ENCODE results near the gene ZHX3. TPM values are rescaled to one million over a fixed set of nuclear protein-coding genes. Genes with fewer than 3 reads are reported as not detected.

Gene ZHX3
- total and polyA plus RNA-seq, 2 of the 13 experiments (the other 11 are each of a cell fraction or from before 2014, with no cell fraction given) = 8.4 to 11.7 TPM

DNA sequence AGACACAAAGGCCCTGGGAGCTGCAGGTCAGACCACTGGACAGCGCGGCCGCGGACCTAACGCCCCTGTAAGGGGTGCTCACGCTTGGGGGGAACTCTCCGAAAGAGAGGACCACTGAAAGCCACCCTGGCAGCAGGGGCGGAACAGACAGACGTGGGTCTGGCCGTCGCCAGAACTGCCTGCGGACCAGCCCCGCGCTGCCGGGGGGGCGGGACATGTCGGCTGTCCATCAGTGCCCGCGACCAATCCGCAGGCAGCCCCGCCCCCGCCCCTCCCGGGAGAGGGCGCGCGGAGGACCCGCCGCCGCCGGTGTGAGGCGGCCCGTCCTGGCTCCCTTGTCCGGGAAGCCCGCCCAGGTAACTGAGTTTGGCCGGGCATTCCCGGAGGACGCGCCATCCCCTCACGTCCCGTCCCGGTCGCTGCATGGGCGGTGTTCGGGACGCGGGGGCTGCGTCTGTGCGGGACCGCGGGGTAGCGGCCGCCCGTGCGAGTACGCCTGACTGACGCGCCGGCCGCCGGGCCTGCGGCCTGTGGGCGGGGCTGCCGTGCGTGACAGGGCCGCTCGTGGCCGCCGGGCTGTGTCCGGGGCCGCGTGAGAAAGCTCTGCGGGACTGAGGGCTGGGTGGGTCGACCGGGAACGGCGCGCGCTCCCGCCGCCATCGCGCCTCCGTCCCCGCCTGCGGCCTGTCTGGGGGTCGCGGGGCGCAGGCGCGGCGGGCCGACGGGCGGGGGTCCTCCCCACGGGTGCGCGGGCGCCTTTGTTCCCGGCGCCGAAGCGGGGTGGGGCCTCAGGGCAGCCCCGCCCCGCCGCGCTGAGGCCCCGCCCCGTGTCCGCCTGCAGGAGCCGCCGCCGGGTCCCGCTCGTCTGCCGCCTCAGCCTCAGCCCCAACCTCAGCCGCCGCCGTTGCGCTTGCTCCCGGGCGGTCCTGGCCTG, 180.6 kb downstream of the ZHX3 start, which contains the start of gene PLCG1 (continued):
- TF ChIP-seq, protein P1, sequence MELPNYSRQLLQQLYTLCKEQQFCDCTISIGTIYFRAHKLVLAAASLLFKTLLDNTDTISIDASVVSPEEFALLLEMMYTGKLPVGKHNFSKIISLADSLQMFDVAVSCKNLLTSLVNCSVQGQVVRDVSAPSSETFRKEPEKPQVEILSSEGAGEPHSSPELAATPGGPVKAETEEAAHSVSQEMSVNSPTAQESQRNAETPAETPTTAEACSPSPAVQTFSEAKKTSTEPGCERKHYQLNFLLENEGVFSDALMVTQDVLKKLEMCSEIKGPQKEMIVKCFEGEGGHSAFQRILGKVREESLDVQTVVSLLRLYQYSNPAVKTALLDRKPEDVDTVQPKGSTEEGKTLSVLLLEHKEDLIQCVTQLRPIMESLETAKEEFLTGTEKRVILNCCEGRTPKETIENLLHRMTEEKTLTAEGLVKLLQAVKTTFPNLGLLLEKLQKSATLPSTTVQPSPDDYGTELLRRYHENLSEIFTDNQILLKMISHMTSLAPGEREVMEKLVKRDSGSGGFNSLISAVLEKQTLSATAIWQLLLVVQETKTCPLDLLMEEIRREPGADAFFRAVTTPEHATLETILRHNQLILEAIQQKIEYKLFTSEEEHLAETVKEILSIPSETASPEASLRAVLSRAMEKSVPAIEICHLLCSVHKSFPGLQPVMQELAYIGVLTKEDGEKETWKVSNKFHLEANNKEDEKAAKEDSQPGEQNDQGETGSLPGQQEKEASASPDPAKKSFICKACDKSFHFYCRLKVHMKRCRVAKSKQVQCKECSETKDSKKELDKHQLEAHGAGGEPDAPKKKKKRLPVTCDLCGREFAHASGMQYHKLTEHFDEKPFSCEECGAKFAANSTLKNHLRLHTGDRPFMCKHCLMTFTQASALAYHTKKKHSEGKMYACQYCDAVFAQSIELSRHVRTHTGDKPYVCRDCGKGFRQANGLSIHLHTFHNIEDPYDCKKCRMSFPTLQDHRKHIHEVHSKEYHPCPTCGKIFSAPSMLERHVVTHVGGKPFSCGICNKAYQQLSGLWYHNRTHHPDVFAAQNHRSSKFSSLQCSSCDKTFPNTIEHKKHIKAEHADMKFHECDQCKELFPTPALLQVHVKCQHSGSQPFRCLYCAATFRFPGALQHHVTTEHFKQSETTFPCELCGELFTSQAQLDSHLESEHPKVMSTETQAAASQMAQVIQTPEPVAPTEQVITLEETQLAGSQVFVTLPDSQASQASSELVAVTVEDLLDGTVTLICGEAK (IDR thresholded peaks at IDR 0.05) = no peak
- TF ChIP-seq, protein P1 (CRISPR knock-in tag; IDR thresholded peaks at IDR 0.05) = 0 out of 2 replicates have a peak, but pooled peaks have one; percentile 37
- peak; percentile 86 for TF ChIP-seq ZNF510 (CRISPR knock-in tag; IDR thresholded peaks at IDR 0.05; ENCODE audit: low read depth)
- TF ChIP-seq CC2D1A (CRISPR knock-in tag; IDR thresholded peaks at IDR 0.05) = no peak
- no peak for TF ChIP-seq ZNF10 (CRISPR knock-in tag; IDR thresholded peaks at IDR 0.05; ENCODE audit: borderline replicate concordance, low read depth)
- TF ChIP-seq, protein P2, sequence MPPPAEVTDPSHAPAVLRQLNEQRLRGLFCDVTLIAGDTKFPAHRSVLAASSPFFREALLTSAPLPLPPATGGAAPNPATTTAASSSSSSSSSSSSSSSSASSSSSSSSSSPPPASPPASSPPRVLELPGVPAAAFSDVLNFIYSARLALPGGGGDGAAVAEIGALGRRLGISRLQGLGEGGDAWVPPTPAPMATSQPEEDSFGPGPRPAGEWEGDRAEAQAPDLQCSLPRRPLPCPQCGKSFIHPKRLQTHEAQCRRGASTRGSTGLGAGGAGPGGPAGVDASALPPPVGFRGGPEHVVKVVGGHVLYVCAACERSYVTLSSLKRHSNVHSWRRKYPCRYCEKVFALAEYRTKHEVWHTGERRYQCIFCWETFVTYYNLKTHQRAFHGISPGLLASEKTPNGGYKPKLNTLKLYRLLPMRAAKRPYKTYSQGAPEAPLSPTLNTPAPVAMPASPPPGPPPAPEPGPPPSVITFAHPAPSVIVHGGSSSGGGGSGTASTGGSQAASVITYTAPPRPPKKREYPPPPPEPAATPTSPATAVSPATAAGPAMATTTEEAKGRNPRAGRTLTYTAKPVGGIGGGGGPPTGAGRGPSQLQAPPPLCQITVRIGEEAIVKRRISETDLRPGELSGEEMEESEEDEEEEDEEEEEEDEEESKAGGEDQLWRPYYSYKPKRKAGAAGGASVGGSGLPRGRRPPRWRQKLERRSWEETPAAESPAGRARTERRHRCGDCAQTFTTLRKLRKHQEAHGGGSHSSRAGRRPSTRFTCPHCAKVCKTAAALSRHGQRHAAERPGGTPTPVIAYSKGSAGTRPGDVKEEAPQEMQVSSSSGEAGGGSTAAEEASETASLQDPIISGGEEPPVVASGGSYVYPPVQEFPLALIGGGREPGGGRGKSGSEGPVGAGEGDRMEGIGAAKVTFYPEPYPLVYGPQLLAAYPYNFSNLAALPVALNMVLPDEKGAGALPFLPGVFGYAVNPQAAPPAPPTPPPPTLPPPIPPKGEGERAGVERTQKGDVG (CRISPR knock-in tag; IDR thresholded peaks at IDR 0.05; ENCODE audit: borderline replicate concordance) = peak; percentile 28; the same call in 1 of the 2 replicates
- TF ChIP-seq HOXD1 (CRISPR knock-in tag; IDR thresholded peaks at IDR 0.05) = peak; percentile 91
- TF ChIP-seq SP2 (CRISPR knock-in tag; IDR thresholded peaks at IDR 0.05) = peak; percentile 98
- TF ChIP-seq ZNF572 (CRISPR knock-in tag; IDR thresholded peaks at IDR 0.05) = peak; percentile 6; the same call in 1 of the 2 replicates
- TF ChIP-seq HES4 (CRISPR knock-in tag; IDR thresholded peaks at IDR 0.05; ENCODE audit: borderline replicate concordance) = peak; percentile 95; the same call in 1 of the 2 replicates
- peak; percentile 84 for TF ChIP-seq KDM2A (CRISPR knock-in tag; IDR thresholded peaks at IDR 0.05; ENCODE audit: borderline replicate concordance, low read depth)
- TF ChIP-seq ZSCAN21 (CRISPR knock-in tag; IDR thresholded peaks at IDR 0.05; ENCODE audit: borderline replicate concordance) = peak; percentile 79
- TF ChIP-seq ISL2 (CRISPR knock-in tag; IDR thresholded peaks at IDR 0.05) = peak; percentile 88
